Kidney epithelial cell (primary cell): ENCODE measurements around the gene CDC25B. TPM values are rescaled to one million over a fixed set of nuclear protein-coding genes. Genes with fewer than 3 reads are reported as not detected.

Experiments used
- DNase-seq: peaks from one replicate; pipeline ENCODE4 v3.0.0-alpha.2; 2010; ENCODE audit warnings: low read depth
- H3K27me3 ChIP-seq: 2 replicates; pipeline ENCODE4 v1.6.0; 2011; ENCODE audit warnings: low read length; ENCODE audit not compliant: control insufficient read depth, insufficient read depth
- H3K36me3 ChIP-seq: 2 replicates; pipeline ENCODE4 v1.5.1; 2011; ENCODE audit warnings: low read length; ENCODE audit not compliant: control insufficient read depth, insufficient read depth
- H3K4me3 ChIP-seq: 2 replicates; pipeline ENCODE4 v1.5.1; 2011; ENCODE audit warnings: low read depth, mild to moderate bottlenecking, control low read depth, low read length
- CTCF ChIP-seq: IDR thresholded peaks from 2 replicates; pipeline ENCODE4 v1.5.1; 2011; ENCODE audit warnings: mild to moderate bottlenecking, moderate library complexity, low read length, control low read depth, inconsistent platforms; ENCODE audit not compliant: insufficient read depth, poor library complexity, severe bottlenecking
- total RNA-seq: library from RNA; depleted of rRNA; stranded (reverse); fragments of >200 nt; gene quantifications from 2 replicates; pipeline ENCODE4 v1.2.3, GENCODE V29; 2015

The CDC25B gene
- total RNA-seq, 1 donor from 2014 or later: 8.3 TPM

GRCh38 chr20:3815703-3816315 is 19.7 kb downstream of the CDC25B start:
- Histone ChIP-seq H3K27me3 (no peaks in the 10 kb centered on the region), H3K4me3 (no peak overlapping the region), H3K36me3 (no peaks in the 10 kb centered on the region)
- DNase-seq: no peak
- no peak for TF ChIP-seq CTCF

- no peaks in the 10 kb centered on the region for H3K36me3 ChIP-seq
- TF ChIP-seq CTCF: peak; percentile 78
- no peaks in the 10 kb centered on the region for H3K27me3 ChIP-seq
- H3K4me3 ChIP-seq: no peak overlapping the region
- DNase-seq: no peak
Observed at GRCh38 chr20:3818155-3819151, 22.3 kb downstream of the CDC25B start.

- DNase-seq: no peak
- Histone ChIP-seq H3K27me3 (no peaks in the 10 kb centered on the region), H3K4me3 (peak overlapping the region; percentile 68), H3K36me3 (no peaks in the 10 kb centered on the region)
- no peak for TF ChIP-seq CTCF
Observed at GRCh38 chr20:3819411-3820047, 23.4 kb downstream of the CDC25B start.

- no peak for DNase-seq
- Histone ChIP-seq H3K36me3 (no peaks in the 10 kb centered on the region), H3K27me3 (no peaks in the 10 kb centered on the region), H3K4me3 (peak within 1 kb of the TSS; percentile 68)
- peak; percentile 59 for TF ChIP-seq CTCF
Observed at GRCh38 chr20:3820048-3820900, 24.2 kb downstream of the CDC25B start, which contains the start of gene AP5S1. AP5S1 (plus strand) TSS chr20:3820547; CDS start chr20:3822118, 1,571 bp downstream.
